ENCODE measurements around the gene DOCK8.
"Not testable (repeated sequence)": the region's sequence is repeated elsewhere in the genome, so short reads cannot be mapped to it uniquely, and the experiment has no call there.

Gene DOCK8

DNA sequence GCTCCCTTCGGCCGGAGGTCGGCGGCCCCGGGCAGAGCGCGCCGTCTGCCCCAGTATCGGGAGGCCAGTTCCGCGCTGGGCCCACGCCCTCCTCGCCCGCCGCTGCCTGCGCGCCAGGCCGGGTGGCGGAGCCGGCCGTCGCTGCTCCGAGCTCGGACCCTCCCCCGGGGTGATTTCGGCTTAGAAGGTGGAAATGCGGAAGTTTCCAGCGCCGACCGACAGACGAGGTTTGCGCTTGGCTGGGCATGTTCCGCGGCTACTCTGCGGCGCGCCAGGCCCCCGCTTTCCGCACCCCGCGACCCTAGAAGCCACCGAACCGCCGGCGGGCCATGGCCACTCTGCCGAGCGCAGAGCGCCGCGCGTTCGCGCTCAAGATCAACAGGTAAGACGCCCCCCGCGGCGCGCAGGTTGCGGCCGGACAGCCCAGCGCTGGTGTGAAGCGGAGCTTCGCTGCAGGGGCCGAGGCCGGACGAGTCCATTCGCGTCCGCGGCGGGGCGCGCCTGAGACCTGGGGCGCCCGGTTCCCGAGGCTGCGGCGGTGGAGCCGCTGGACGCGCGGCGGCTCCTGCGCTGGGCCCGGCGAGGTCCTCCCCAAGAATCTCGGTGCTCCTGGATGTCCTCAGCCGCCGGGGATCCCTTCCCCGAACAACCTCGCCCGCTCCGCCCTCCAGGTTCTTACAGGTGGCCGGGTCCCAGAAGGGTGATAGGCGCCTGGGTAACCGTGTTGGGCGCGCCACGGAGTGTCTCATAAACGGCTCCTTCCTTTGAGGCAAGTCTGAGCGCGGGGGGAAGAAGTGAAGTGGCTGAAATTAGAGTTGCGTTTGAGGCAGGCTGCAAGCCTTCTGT, at the start of gene DOCK8:
DOCK8 (plus strand) TSS at position 218 of the 846 bp plus-strand sequence; CDS start at position 330, 112 bp downstream.
- DNase-seq, result no peak

DNA sequence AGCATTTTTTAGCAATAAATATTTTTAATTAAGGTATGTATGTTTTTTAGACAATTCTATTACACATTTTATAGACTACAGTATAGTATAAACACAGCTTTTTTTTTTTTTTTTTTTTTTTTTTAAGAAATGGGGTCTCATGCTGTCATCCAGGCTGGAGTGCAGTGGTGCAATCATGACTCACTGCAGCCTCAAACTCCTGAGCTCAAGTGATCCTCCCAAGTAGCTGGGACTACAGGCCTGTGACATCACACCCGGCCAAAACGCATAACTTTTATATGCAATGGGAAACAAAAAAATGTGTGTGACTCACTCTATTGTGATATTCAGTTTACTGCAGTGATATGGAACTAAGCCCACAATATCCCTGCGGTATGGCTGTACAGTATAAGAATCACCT, 44.9 kb upstream of the DOCK8 start:
- DNase-seq, result not testable (repeated sequence)

DNA sequence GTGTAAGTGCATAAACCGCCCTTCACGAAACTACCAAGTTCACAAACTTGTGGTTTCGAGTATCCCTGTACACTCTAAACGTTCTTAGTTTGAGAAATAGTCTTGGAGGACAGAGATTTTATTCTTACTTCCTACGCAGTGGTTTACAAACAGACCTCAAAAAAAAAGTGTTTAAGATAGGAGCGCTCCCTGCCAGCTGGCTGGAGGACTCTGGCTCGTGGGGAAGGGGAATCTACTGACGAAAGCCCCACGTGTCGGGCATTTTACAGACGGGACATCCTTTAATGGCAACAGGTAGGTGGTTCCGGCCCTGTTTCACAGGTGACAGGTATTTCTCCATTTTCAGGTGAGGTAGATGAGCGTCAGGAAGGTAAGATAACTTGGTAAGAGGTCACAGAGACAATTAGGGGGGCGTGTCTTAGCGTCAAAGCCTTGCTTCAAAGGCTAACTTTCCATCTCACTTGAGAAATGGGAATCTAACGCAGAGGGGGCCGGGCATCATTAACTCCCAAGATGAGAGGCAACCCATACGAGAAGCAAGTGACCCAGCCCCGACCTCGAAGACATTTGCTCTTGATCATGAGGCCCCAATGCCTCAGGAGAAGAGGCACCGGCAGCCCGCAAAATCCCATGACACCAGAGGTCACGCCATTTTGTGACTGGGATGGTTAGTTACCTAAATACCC, 36.4 kb upstream of the DOCK8 start:
- DNase-seq, result not testable (repeated sequence)

DNA sequence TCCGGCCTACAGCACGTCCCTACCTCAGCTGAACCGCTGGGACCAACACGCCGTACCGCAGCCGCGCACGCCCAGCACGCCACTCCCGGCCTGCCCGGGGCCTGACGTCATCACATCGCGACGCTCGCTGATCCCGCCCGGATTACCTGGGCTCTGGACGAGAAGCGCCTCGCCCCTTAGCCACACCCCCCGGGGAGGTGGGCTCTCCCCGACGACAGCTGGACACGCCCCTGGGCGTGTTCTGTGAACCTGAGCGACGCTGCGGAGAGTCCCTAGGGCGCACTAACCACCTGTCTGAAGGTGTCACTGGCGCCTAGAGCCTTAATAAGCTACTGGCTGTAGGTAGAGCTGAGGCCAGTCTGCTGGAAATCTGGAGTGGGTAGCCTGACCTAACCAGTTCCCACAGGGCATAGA, 35.7 kb upstream of the DOCK8 start, which contains the start of gene ZNG1A:
ZNG1A (minus strand) TSS at position 87 of the 414 bp plus-strand sequence. CDS start 87 bp downstream, outside the sequence.
- DNase-seq, result peak; percentile 86

DNA sequence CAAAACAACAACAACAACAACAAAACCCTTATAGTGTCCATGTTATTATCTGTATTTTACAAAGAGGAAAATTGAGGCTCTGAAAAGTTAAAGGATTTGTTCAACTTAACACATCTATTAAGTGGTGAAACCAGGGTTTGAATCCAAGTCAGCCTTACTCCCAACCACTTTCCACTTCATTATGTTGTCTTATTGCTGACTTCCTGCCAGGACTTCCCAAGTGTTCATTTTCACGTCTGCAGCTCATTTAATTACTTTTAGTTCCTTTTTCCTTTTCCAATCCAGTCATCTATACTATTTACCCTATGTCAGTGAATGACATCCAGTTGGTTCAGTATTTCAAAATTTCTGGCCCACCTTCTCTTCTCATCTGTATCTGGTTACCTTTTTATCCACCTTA, 15.1 kb upstream of the DOCK8 start:
- not testable (repeated sequence) for DNase-seq

DNA sequence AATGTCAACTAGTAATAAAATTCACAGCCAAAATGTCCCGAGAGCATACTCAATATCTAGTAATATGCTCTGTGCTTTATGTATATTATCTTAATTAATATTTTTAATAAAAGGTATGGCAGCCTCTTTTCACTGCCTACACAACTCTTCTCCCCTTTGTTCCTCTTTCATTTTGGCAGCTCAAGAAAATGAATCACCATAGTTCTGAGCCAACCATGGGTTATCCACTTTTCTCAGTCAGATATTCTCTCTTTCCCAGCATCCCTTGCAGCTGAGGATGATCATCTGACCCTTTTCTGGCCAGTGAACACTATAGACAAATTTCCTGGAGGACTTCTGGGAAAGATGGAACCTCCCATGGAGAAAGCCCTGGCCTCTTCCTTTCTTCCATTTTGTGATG, 8.2 kb upstream of the DOCK8 start:
- DNase-seq, result no peak

DNA sequence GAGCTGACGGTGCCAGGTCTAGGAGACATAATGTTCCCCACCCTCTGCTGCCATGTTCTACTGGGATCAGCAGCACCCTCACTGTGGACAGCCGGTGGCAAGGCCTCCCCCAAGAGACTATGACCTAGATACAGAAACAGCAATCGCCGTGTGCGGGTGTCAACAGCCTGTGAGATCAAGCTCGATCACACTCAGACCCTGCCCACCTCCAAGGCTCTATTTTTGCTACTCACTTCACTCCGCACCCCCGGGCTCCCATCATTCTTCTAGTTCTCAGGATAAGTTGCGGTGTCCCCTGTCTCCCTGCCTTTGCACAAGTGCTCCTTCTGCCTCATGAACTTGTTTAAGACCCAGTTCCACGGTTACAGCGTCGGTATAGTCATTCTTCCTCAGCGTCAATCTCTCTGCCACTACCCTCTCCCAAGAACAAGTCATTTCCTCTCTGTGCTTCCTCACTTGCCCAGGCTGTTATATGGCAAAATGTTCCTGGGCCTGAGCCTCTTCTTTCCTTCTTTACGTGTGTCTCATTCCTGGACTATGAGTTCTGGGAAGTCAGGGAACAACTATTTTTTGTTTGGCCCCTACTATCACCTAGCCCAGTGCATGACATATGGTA, 5.4 kb upstream of the DOCK8 start:
- DNase-seq, result no peak

DNA sequence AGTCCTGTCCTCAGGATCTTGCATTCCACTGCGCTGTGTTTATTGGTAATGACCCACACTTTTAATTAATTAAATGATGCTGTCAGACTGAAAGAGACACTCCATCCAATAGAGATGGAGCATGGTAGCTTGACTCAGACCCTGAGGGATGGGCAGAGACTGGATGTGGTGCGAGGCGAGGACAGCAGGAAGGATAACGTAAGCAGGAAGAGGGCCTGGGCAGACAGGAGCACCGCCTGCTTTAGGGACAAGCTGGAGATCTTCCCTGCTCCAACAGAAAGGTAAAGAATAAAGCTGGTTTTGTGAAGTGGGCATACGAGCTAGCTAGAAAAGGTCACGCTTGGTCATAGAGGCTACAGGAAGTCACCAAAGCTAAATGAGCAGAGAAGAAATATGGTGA, 3.6 kb upstream of the DOCK8 start:
- no peak for DNase-seq

DNA sequence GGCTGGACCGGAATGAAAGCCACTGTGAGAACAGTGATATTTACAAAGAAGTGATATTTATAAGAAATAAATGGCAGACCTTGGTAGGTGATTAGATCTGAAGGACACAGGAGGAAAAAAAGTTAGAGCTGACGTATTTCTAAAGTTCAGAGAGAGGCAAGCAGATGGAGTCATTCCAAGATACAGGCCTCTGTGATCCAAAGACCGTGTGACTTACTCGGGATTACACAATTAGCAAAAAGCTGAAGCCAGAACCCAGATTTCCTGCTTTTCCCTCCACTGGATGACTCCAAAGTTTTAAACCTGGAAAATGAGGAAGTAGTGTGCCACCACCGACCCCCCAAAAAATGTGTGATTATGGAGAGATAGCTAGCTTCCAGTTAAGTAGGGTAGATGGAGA, 3.1 kb upstream of the DOCK8 start:
- no peak for DNase-seq

DNA sequence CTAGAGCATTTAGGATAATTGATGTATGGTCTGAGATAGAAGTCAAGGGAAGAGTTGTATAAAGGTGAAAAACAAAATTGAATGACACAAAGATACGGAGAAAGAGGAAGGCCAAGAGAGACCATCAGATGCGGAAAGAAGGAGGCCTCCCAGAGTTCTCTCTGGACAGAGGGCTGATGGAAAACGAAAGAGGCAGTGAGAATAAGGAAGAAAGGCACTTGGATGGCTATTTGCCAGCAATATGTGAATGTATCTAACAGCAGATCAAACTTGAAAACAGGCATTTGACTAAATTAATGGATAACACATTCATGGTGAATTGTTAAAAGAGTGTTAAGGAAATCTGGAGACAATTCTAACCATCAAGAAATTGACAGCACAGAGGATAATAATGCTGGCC, 2.4 kb upstream of the DOCK8 start:
- DNase-seq, result no peak

DNA sequence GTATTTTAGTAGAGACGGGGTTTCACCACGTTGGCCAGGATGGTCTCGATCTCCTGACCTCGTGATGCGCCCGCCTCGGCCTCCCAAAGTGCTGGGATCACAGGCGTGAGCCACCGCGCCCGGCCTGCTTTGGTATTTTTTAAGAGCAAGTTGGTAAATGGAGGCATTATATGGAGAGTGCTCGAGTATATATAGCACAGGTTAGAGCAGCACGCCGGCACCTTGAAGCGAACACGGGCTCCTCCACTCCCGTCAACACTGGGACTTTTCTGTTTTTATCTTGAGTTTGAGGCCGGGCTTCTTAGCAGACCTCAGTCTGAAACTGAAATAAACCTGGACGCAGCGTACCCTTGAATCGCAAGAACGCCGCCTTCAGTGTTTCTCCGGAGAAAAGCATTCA, 764 bp upstream of the DOCK8 start:
- not testable (repeated sequence) for DNase-seq

DNA sequence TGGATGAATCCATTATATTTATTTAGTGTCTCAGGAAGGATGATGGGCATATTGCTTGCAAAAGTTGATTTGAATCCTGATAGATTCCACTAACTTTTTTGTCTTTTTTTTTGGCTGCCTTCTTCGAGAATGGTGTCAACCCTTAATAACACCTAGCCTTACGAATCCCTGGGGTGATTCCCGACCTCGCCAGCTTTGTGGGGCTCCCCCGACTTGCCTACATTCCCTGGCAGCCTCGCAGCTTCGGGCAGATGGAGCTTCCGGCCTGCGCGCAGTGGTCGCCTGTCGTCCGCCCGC, 366 bp upstream of the DOCK8 start:
- DNase-seq, result no peak

DNA sequence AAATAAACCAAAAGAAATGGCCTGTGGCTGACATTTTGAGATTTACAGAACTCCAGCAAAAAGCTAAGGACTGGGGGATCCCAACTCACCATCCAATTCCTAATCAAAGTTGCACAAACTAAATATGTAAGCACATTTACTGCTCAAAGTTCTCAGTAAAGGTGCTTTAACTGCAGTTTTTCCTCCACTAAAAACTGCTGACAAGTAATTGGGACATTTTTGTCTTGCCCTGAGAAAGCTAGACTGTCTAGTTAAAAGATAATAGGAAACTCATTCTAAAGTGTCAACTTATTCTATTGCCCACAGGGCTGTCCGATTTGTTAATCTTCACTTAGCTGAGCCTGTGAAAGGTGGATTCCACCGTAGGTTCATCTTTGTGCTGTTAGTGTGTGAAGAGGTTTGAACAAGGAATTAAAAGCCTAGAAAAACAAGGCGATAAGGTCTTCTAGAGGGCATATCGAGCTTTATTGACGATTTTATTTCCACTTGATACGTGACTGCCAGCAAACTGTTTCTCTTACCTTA, 1.0 kb downstream of the DOCK8 start:
- no peak for DNase-seq

DNA sequence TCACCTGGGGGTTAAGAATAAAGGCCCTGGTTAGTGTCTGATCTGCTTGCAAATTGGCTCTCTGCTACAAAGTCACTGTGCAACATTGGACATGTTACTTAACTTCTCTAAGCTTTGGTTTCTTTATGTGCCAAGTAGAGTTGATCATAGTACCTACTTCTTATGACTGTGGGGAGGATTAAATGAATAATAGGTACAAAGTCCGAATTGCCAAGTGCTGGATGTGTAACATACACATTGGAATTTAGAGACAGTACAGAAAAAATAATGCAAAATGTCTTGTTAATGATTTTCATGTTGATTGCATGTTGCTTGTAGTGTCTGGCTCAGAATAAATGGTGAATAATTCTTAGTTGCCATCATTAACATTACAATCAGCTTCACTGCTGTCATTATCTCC, 2.2 kb downstream of the DOCK8 start:
- no peak for DNase-seq

DNA sequence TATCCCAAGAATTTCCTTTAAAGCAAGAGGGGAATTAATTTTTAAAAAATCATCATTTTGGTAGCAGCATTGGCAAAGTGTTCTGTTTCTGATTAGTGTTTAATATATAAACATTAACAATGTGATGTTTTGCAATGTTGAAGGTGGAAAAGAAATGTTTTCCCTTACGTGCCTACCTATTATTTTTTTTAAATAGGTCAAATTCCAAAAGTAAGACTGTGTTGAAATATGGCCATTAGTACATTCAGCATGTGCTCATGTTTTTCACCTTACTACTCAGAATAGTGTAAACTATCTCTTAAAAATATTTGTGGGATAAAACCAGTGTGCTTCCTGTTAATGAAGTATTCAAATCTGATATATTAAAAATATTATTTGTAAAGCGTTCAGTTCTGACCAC, 3.3 kb downstream of the DOCK8 start:
- DNase-seq, result no peak

DNA sequence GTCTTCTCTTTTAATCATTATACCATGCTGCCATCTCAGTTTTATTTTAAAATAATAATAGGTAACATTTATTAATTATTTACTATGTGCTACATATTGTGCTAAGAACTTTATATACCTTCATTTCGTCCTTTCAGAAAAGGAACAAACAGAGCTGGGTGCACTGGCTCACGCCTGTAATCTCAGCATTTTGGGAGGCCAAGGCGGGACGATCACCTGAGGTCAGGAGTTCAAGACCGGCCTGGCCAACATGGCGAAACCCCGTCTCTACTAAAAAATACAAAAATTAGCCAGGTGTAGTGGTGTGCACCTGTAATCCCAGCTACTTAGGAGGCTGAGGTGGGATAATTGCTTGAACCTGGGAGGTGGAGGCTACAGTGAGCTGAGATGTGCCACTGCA, 4.4 kb downstream of the DOCK8 start:
- not testable (repeated sequence) for DNase-seq

DNA sequence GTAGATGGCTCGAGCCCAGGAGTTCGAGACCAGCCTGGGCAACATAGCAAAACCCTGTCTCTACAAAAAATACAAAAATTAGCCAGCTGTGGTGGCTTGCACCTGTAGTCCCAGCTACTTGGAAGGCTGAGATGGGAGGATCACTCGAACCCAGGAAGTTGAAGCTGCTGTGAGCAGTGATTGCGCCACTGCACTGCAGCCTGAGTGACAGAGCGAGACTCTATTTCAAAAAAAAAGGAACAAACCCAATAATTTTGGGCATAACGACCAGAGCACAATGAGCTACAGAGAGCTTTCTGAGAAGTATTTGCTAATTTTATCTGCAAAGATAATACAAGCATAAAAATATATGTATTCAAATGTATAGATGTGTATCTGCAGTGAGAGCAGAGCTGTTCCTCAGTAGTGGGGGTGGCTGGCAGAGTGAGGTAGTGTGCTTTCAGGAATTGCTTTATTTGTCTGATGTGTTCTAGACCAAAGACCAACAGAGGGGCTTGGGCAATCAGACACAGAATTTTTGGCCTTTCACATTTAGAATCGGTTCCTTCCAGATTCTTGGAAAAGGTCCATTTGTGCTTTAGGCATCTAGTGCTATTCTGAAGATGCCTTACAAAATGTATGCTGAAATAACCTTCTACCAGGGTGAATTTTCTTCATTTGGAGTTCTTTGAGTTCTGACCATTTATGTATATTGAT, 5.2 kb downstream of the DOCK8 start:
- no peak for DNase-seq

DNA sequence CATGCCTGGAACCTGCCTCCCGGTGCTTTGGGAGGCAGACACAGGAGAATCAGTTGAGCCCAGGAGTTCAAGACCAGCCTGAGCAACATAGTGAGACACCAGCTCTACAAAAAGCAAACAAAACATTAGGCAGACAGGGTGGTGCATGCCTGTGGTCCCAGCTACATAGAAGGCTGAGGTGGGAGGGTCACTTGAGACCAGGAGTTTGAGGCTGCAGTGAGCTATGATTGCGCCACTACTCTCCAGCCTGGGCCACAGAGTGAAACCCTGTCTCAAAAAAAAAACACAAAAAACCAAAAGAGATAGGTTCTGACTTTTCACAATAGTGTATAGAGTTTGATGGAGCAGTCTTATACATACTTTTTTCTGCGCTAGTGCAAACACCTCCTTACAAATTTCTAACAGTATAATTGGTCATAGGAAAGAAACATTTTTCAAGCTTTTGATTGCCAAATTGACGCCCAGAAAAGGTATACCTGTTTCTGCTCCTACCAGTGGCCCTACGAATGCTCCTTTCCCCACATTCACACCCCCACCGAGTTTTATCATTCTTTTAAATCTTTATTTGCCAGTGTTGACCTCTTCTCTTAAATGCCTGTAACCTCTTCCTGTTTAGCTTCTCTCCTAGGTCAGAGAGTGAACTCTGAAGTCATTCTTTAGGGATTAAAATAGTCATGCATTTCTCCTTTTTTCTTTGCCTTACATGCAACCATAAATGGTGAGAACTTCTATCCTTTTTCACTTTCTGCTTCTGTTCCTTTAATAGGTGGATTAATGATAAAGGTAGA, 7.5 kb downstream of the DOCK8 start:
- no peak for DNase-seq

DNA sequence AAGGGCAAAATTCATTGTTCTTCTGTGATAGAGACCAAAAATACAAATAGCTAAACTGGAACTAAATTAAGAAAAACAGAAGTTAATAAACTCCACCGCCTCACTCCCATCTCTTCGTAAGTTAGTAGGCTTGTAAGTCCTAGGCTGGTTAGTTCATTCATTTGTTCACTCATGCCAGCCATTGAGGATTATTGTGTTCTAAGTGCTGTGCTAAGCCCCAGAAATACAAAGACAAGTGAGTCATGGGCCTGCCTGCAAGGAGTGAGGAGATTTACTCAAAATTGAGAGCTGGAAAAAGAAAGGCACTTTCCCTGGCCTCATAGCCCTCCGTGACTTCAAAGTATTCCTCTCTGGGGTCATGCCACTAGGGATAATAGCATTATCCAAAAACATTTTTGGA, 8.5 kb downstream of the DOCK8 start:
- DNase-seq, result no peak

DNA sequence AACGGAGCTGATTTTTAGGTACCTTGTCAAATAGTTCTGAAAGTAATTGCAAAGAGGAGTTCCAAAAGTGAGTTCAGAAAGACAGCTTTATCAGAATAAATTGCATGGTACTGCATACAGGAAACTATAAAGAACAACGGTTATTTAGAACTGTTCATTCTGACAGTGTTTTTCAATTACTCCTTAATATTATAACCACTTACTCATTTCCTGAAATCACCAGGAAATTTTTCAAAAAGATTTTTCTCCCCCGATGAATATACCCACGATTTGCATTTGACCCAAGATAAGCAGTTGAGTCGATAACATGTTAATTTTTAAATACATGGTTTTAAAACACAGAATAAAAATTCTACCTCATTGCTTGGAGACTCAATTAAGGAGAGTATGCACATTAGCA, 9.4 kb downstream of the DOCK8 start:
- no peak for DNase-seq

DNA sequence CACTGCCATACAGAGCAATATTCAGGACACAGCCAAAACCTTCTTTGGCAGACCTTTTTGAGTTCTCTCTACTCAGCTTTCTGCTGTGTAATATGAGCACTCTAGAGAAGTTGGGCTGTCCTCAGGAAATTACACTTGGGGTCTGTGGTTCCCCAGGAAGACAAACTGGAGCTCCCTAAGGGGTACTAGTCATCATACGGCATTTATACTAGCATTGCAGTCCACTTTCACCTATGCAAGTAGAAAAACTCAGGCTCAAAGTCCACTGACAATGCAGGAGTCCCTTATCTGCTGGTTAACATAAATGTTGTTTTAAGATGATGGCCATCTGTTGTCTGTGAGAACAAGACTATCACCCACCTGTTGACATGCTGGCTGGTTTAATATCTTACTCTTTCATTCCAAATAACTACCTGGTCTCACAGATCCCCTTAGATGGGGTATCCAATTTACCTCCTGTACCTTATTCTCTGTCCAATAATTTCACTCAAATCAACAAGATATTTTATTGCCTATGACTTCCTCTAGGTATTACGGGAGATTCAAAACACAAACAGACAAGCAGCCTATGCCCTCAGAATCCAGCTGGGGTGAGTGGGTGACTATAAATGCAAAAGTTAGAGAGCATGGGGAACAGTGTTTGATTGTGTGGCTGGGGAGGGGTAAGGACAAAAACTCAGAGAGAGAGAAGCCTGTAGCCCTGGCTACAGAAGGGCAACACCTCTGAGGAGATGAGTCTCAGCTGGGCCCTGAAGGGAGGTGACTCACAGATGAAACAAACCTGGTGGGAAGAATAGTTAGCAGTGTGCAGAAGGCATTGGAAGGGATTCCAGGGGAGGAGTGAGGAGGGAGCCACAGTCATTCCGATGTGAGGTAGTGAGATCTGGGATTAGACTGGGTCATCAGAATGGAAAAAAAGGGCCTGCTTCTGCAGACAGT, 10.2 kb downstream of the DOCK8 start:
- no peak for DNase-seq

All from NCI-H774 (cell line).